Measurements from ENCODE around the gene SYPL1. TPM values are rescaled to one million over a fixed set of nuclear protein-coding genes. Genes with fewer than 3 reads are reported as not detected.

The SYPL1 gene
- total and polyA plus RNA-seq, 9 of the 15 experiments (the other 6 are each of a cell fraction or from before 2014, with no cell fraction given), result 23.8 to 214 (median 70.2) TPM

DNA sequence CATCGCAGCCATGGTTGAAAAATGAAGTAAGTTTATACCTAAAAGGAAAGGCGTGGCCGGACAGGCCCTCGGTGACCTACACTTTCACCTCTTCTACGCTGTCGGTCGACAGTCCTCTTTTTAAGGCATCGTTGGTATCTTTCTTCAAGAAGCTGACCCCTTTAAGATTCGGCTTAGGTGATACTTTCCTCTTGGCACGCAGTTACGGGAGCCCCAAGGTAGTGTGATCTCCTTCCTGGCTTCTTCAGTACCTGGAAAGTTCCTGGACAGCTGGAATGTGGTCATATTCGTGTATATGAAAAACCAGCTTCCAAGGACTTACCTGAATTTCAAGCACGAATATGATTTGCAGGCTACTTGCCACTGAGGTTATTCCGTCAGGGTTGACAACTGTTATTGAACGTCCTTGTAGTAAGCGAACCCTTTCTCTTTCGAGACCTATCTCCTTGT, 885 bp upstream of the SYPL1 start (continued):
- TF ChIP-seq, protein P1, sequence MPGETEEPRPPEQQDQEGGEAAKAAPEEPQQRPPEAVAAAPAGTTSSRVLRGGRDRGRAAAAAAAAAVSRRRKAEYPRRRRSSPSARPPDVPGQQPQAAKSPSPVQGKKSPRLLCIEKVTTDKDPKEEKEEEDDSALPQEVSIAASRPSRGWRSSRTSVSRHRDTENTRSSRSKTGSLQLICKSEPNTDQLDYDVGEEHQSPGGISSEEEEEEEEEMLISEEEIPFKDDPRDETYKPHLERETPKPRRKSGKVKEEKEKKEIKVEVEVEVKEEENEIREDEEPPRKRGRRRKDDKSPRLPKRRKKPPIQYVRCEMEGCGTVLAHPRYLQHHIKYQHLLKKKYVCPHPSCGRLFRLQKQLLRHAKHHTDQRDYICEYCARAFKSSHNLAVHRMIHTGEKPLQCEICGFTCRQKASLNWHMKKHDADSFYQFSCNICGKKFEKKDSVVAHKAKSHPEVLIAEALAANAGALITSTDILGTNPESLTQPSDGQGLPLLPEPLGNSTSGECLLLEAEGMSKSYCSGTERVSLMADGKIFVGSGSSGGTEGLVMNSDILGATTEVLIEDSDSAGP (CRISPR knock-in tag; IDR thresholded peaks at IDR 0.05), result 0 out of 2 replicates have a peak, but pooled peaks have one; percentile 11
- no peak for TF ChIP-seq GABPB1 (CRISPR knock-in tag; IDR thresholded peaks at IDR 0.05)
- no peak for TF ChIP-seq NR4A1 (CRISPR knock-in tag; IDR thresholded peaks at IDR 0.05)
- no peak for TF ChIP-seq NR4A1 (tag; IDR thresholded peaks at IDR 0.05)
- 0 out of 2 replicates have a peak, but pooled peaks have one; percentile 5 for TF ChIP-seq ADNP (tag; IDR thresholded peaks at IDR 0.05)
- no peak for TF ChIP-seq ASH1L (IDR thresholded peaks at IDR 0.05; ENCODE audit: borderline replicate concordance, low read depth, partially characterized antibody)
- TF ChIP-seq, protein P2, sequence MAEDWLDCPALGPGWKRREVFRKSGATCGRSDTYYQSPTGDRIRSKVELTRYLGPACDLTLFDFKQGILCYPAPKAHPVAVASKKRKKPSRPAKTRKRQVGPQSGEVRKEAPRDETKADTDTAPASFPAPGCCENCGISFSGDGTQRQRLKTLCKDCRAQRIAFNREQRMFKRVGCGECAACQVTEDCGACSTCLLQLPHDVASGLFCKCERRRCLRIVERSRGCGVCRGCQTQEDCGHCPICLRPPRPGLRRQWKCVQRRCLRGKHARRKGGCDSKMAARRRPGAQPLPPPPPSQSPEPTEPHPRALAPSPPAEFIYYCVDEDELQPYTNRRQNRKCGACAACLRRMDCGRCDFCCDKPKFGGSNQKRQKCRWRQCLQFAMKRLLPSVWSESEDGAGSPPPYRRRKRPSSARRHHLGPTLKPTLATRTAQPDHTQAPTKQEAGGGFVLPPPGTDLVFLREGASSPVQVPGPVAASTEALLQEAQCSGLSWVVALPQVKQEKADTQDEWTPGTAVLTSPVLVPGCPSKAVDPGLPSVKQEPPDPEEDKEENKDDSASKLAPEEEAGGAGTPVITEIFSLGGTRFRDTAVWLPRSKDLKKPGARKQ (CRISPR knock-in tag; IDR thresholded peaks at IDR 0.05), result peak; percentile 68; the same call in 1 of the 2 replicates
- TF ChIP-seq, protein P3, sequence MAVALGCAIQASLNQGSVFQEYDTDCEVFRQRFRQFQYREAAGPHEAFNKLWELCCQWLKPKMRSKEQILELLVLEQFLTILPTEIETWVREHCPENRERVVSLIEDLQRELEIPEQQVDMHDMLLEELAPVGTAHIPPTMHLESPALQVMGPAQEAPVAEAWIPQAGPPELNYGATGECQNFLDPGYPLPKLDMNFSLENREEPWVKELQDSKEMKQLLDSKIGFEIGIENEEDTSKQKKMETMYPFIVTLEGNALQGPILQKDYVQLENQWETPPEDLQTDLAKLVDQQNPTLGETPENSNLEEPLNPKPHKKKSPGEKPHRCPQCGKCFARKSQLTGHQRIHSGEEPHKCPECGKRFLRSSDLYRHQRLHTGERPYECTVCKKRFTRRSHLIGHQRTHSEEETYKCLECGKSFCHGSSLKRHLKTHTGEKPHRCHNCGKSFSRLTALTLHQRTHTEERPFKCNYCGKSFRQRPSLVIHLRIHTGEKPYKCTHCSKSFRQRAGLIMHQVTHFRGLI (CRISPR knock-in tag; IDR thresholded peaks at IDR 0.05), result no peak
- TF ChIP-seq ZNF583 (CRISPR knock-in tag; IDR thresholded peaks at IDR 0.05), result no peak
- TF ChIP-seq ZNF143 (CRISPR knock-in tag; IDR thresholded peaks at IDR 0.05), result 0 out of 2 replicates have a peak, but pooled peaks have one; percentile 6
- peak; percentile 31; the same call in 1 of the 2 replicates for TF ChIP-seq FOXJ2 (tag; IDR thresholded peaks at IDR 0.05)
- no peak for TF ChIP-seq NUFIP1 (IDR thresholded peaks at IDR 0.05; ENCODE audit: partially characterized antibody)
- TF ChIP-seq SMAD2 (IDR thresholded peaks at IDR 0.05; ENCODE audit: low read depth, low read length), result no peak
- TF ChIP-seq PTBP1 (IDR thresholded peaks at IDR 0.05; ENCODE audit: low read depth, low read length), result no peak
- no peak for TF ChIP-seq HNRNPK (IDR thresholded peaks at IDR 0.05; ENCODE audit: low read depth, low read length, poor library complexity, severe bottlenecking)
- peak; percentile 11 for TF ChIP-seq TBP (optimal IDR thresholded peaks at IDR 0.05; ENCODE audit: low read depth, low read length)
- TF ChIP-seq, protein P4, sequence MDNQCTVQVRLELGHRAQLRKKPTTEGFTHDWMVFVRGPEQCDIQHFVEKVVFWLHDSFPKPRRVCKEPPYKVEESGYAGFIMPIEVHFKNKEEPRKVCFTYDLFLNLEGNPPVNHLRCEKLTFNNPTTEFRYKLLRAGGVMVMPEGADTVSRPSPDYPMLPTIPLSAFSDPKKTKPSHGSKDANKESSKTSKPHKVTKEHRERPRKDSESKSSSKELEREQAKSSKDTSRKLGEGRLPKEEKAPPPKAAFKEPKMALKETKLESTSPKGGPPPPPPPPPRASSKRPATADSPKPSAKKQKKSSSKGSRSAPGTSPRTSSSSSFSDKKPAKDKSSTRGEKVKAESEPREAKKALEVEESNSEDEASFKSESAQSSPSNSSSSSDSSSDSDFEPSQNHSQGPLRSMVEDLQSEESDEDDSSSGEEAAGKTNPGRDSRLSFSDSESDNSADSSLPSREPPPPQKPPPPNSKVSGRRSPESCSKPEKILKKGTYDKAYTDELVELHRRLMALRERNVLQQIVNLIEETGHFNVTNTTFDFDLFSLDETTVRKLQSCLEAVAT (IDR thresholded peaks at IDR 0.05), result peak in 1 of 2 experiments; percentile 62; a peak in 1 of 4 replicates
- no peak for TF ChIP-seq HDAC8 (tag; IDR thresholded peaks at IDR 0.05)
- no peak for TF ChIP-seq MCM7 (IDR thresholded peaks at IDR 0.05)
- TF ChIP-seq FOSL1 (tag; conservative IDR thresholded peaks at IDR 0.05), result no peak

Measured in K562 (cell line).